CD4-positive, alpha-beta T cell treated with Interferon gamma for 1 hour (primary cell): ENCODE results near the gene TSPAN18.

Experiments used
- DNase-seq: peaks from one replicate; pipeline ENCODE4 v3.0.0-alpha.2; 2020

The TSPAN18 gene

DNA sequence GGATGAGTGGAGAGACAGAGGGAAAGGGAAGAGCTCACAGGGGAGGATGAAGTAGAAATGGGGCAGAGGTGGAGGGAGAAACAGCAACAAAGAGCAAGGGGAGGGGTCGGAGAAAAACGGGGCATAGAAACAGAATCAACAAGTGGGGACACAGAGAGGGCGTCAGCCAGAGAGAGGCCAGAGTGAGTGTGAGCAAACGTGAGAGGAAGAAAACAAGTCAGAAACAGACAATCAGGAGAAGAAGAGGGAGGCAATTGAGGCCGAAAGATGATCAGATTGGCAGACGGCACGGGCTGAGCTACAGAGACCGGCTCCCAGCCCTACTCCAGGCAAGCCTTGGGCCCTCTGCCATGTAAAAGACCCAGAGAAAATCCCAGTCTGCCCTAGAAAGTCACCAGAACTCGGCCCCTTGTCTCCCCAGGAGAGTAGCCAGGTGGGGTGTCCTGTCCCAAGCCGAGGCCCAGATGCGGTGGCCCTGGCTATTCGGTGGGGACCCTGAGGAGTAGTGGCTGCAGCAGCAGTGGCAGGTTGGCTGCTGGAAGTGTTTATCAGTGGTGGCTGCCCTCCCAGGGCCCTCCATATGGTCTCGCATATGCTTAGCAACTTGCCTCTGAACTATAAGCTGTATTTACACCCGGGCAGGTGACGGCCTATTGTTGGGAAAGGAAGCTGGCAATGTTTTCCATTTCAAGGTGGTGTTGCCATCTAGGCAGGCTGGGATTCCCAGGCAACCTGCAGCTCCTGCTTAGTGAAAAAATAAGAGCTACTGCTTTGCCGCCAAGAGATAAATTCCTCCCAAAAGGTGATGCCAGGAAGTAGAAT lies 14.8 kb upstream of the TSPAN18 start:
- DNase-seq = no peak

DNA sequence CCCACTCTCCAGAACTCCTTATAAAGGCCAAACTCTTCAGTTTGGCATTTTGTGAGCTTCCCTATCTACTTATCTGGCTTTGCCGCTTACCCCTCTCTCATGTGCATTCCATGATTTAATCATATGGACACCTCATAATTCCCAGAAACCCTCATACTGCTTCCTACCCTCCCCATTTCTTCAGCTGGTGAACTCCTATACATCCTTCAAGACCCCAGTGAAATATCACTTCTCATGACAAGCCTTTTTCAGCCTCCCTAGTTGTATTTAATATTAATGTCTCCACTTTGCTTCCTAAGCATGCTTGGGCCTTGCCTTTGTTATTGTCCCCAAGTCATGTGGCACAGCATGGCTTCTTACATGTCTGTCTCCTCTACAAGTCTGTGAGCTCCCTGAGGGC lies 13.7 kb upstream of the TSPAN18 start:
- no peak for DNase-seq

DNA sequence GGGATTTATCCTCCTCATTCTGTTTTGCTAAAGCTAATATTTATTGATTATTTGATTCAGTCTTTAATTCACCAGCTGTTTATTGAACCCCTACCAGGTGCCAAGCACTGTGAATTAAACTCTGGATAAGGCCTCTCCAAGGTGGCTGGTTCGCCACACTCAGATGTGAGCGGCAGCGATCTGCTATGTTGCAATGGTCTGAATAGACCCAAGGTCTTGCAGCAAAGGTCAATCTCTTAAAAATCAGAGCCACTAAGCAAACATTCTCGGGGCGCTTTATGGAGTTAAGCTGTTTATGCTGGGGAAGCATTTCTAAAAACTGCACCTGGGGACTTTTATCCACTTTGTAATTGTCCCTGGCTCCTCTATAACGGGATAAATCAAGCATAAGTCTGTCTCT lies 10.5 kb upstream of the TSPAN18 start:
- no peak for DNase-seq

DNA sequence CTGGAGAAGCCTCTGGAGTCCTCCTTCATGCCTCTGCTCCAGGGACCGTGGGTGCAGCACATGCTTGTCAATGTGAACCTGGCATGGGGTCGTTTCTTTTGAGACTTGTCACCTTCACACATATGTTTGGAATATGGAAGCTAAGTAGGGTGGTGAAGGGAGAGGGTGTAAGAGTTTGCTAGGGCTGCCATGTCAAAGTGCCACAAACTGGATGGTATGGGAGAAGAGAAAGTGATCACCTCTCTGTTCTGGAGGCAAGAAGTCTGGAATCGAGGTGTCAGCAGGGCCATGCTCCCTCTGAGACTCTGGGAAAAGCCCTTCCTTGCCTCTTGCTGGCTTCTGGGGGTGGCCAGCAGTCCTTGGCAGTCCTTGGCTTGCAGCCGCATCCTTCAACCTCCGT lies 8.7 kb upstream of the TSPAN18 start:
- DNase-seq = no peak

DNA sequence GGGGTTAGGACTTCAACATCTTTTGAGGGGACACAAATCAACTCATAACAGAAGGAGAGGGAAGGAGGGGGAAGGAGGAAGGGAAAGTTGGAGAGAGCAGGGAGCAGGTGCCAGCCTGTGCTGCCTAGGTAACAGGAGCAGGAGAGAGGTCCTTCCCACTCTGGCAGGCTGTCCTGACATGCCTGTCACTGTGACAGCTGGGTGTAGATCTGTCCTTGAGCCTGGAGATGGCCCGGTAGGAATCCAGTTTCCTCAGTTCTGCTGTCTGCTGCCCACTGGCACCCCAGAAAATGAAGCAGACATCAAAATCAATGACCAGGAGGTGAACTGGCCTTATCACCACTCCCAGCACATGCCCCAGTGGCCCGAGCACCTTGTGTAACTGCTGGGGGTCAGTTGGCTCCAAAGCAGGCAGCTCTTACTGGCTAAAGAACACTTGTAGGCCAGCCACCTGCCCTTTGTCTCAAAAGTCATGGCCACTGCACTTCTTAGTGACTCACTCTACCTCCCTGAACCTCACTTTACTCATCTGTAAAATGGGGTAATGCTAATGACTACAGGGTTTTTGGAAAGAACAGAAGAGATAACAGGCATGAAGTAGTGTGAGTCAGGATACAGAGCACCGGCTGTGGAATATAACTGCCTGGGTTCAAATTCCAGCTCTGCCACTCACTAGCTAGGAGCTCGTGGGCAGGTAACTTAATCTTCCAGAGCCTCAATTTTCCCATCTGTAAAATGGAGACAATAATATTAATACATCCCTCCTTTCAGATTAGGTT lies 8.0 kb upstream of the TSPAN18 start:
- no peak for DNase-seq

DNA sequence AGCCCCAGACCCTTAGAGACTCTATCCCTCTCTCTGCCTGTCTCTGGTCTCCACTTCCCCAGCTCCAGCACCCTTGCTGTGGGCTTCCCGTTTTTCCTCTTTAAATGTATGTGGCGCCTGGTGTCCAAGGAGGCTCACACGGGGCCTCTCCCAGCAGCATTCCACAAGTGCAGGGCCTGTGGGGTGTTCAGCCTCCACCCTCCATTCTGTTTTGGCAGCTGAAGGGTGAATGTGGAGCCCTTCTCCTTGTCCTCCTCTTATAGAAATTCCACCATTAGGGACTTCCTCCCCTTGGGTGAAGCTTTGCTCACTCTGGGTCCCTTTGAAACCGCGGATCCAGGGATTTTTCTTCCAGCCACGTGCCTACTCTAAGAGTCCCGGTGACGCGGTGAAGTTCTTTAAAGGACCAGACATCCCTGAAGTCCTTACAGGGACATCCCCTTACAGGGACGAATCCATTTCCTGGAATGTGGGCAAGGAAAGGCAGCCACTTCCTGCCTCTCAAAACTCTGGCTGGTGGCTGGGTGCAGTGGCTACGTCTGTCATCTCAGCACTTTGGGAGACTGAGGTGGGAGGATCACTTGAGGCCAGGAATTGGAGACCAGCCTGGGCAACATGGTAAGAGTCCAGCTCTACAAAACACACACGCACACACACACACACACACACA lies 1.6 kb upstream of the TSPAN18 start:
- no peak for DNase-seq

DNA sequence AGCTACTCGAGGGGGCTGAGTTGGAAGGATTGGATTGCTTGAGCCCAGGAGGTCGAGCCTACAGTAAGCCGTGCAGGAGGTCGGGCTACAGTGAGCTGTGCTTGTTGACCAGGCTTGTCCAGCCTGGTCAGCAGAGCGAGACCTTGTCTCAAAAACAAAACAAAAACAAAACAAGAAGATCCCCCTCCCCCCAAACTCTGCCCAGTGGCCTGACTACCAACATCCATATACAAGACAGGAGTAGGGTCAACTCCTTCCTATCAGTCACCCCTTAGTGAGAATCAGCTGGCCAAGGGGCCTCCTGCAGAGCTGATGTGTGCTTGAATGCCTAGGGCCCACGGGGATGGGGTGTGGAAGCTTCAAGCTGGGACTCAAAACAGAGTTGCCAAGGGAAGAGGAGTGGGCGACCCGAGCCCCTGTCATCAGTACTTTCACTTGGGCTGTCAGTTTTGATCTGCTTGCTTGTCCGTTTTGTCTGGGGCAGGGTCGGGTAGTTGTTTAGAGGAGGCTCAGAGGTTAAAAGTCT lies 942 bp upstream of the TSPAN18 start:
- DNase-seq = no peak

DNA sequence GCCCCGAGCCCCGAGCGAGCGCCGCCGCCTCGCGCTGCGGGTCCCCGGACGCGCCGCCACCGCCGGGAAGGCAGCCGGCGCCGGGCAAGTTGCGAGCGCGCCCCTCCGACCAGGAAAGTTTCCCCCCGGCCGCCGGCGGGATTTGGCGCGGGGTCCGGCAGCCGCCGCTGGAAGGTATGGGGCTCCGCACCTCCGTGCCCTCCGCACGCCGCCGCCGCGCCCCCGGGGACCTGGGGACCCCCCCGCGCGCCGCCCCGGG lies 281 bp downstream of the TSPAN18 start:
- DNase-seq = no peak

DNA sequence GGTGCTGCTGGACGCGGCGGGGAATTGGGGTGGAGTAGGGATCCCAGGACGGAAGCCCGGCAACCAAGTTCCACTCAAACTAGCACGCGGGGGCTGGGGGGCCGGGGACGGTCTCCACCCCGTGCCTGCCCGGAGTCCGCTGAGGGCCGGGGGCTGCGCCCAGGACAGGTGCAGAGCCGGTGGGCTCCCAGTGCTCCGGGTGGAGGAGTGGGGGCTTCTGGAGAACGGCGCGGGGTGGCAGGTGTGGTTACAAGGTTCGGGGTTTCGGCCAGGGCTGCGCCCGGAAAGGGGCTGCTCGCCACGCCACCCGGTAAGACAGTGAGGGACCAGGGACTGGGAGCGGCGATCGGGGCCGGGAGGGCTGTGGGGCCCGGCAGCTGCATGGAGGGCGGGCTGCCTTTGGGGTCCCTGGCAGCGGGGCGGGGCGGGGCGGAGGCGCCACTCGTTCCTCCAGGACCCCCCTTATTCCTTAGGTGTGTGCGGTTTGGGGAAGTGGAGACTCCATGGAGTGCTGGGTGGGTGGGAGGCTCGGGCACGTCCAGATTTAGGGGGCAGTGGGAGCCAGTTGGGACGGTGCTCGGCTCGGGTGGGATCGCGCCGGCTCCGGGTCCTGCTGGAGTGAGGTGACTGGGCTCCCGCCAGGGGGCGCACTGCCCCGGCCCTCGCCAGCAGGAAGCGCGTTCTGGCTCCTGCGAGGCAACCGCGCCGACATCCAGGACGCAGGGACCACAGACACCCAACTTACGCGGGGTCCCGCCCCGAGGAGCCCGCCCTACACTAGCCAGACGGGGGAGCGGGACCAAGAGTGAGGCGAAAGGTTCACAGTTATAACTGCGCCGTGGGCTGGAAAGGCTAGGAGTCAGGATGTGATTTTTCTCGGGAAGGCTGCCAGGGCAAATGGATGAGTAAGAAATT lies 868 bp downstream of the TSPAN18 start:
- DNase-seq = peak; percentile 76

DNA sequence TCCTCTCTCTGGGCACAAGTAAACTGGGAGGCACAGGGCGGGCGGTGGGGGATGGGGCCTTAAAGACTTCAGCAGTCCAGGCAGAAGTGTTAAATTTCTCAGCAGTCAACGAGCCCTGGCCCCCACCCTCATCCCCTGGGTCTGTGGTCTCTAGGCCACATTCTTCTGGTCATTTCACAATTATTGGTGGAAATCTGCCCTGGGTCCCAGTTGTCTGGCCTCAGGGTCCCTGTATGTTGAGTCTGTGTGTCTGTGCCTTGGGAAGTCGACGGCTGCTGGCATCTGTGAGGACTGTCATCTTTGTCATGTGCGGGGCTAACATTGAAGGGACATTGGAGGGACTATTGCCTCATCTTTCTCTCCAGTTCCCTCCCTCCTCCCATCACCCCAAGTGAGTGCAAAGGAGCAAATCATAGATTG lies 1.7 kb downstream of the TSPAN18 start:
- DNase-seq = no peak

DNA sequence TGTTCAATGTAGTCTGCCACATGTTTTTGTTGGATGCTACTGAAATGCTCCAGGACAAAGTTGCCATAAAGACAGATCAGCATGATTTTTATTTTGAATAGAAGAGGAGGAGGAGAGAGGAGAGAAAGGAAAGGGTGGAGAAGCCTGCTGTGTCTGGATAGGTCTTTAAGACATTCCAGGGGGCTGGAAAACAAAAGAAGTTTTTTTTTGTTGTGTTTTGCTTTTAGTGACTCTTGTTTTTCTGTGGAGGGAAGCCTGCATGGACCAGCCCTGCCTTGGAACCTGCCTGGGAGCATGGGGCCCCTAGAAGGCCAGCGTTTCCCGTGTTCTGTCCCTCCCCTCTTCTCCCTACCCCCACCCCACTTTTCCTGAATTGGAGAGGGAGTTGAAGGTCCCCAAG lies 2.3 kb downstream of the TSPAN18 start:
- no peak for DNase-seq

DNA sequence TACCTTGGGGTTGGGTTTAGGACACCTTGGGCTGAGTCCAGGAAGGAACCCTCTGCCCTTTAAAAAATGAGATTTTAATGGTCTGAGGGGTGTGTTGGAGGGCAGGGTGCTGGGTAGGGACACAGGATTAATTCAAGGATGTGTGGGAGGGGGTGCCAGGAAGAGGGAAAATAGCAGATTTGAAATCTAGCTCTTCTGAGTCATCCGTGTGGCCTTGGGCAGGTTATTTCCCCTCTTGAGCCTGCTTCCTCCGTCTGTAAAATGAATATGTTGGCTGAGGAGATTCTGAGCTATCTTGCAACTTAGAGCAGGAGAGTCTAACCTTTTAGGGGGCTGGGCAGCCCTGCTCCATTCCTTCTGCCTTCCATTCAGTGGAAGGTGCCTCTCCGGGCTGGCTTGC lies 3.0 kb downstream of the TSPAN18 start:
- DNase-seq = no peak

DNA sequence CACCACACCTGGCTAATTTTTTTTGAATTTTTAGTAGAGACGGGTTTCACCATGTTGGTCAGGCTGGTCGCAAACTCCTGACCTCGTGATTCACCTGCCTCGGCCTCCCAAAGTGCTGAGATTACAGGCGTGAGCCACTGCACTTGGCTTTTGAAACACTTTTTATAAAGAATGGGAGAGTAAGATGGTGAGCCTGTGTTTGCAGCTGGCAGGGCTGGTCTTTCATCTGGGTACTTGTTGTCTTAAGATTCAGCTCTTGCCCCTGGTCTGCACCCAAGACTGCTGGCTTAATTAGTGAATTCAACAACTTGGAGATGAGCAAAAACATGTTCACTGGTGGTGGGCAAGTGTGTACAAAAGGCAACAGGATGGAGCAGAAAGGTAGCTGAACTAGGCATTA lies 4.0 kb downstream of the TSPAN18 start:
- no peak for DNase-seq

DNA sequence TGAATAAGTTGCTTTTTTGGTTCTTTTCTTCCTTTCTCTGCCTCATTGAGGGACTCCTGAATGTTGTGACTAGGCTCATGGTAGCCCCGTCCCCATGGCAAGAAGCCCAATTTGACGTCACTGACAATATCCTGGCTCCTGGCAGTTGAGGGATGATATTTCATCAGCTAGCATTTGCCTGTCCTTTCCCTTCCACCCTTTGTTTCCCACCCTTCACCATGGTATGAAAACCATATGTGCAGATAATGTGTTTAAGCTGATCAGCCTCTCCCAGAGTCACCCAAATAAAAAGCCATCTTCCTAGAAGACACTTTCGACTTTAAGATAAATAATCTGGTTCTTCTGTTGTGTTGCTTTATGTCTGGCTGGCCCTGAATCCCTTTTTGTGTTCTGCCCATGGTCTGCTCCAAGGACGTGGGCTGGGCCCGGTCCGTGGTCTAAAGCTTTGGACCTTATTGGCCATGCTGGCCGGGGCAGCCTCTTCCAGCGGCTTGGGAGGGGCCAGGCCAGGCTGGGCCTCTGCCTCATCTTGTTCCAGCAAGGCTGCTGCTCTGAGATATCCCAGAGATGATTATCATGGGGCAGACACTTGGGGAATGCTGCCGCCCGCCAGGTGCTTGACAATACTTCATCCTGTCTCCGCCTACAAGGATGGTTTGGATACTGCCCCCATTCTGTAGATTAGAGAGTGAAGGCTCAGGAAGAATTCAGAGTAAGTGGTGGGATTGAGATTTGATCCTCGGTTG lies 5.1 kb downstream of the TSPAN18 start:
- DNase-seq = no peak

DNA sequence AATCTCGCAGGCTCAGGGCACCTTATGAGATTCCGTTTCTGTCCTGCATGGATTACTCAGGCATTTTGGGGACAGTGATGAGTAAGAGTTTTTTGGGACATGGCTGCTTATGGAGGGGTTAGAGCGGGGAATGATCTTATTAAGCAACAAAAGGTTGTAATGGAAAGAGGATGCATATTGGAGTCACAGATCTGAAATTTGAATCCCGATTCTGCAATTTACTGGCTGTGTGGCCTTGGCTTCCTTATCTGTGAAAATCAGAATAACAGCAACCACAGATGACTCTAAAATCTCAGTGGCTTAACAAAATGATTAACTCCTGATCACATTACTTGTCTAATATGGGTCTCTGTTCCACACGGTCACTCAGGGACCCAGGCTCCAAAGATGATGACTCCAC lies 5.8 kb downstream of the TSPAN18 start:
- DNase-seq = no peak

DNA sequence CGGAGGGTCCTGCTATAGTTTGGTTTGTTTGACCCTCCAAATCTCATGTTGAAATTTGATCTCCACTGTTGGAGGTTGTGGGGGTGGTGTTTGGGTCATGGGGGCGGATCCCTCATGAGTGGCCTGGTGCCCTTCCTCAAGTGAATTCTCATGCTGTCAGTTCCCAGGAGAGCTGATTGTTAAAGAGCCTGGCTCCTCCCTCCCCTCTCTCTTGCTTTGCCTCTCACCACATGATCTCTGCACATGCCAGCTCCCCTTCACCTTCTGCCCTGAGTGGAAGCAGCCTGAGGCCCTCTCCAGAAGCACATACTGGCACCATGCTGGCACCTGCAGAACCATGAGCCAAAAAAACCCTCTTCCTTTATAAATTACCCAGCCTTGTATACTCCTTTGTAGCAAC lies 7.1 kb downstream of the TSPAN18 start:
- no peak for DNase-seq

DNA sequence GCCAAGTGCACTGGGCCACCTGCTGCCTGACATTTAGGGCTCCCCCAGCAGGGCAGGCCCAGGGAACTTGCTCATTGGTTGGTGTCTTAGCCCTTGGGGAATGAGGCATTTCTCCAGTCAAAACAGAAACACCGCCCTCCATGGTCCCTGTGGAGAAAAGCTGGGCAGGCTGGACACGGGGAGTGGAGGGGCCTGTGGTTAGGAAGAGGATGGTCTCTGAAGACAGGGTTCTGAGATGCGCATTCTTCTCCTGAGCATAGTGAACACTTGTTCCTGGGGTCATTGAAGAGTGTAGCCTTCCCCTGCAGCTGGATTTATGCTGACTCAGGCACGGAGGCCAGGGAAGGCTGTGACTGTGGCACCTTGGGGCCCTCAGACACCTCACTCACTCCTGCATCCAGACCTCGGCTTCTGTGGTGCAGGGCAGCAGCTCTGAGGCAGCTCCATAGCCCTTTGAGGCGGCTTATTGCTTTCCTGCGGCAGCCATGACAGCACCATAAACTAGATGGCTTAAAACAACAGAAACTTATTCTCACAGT lies 8.2 kb downstream of the TSPAN18 start:
- no peak for DNase-seq

DNA sequence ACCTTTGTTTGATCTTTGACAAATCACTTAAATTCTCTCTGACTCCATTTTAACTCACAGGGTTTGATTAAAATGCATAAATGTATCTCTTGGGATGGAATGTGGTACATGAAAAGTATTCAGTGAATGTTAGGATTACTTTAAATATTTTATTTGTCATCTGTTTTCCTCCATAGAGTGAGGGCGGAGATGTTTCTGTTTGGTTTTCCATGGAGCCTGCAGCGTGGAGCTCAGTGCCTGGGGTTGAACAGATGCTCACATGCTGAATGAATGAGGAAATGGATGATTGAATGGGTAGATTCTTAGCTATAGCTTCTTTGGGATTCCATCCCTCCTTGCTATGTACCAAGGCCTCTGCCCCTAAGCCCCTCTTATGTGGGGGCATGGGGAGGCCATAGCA lies 10.0 kb downstream of the TSPAN18 start:
- no peak for DNase-seq

DNA sequence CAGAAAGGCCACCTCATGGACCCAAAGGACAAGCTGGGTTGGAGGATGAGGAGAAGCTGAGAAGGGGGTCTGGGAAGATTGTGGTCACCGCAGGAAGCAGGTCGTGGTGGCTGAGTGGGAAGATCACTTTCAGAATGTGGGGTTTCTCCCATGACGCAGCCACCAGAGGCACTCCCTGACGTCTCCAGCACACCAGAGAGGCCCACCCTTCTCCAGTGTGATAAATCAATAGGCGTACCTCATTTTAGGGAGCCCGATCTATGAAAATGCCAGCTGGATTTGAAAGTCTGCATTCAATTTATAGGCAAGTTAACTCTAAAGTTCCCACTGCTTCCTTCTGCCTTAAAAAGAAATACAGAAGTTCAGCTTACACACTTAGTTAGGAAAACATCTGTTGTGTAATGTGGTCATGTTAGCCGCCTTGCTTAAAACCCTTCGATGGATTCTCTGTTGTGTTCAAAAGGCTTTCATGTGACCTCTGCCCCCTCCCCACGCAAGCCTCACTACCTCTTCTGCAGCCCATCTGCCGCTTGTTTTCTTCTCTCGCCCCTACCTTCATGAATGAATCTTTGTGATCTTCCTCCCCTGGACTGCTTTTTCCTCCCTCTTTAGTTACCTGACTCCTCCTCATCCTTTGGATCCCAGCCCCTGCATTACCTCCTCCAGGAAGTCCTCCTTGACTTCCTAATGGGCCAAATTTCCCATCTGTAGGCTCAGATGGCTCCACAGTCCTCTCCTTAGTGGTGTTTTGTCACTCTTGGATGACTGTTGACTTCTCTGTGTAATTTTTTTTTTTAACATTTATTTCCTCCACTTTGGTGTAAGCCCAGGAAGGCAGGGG lies 10.7 kb downstream of the TSPAN18 start:
- DNase-seq = no peak

DNA sequence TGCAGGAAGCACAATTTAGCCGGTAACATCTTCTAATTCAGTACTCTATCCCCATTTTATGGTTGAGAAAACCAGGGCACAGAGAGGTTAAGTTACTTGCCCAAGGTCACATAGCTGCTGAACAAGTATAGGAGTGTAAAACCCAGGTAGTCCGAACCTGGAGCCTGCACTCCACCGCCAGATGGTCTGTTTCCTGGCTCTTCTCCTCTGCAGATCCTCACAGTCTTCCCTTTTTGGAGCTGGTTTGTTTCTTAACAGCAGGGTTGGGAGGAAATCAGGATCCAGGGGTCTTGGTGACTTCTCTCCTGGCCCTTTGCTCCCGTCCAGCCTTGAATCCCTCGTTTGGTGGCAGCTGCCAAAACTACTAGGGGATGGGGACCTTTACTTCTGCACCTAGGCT lies 12.0 kb downstream of the TSPAN18 start:
- no peak for DNase-seq

DNA sequence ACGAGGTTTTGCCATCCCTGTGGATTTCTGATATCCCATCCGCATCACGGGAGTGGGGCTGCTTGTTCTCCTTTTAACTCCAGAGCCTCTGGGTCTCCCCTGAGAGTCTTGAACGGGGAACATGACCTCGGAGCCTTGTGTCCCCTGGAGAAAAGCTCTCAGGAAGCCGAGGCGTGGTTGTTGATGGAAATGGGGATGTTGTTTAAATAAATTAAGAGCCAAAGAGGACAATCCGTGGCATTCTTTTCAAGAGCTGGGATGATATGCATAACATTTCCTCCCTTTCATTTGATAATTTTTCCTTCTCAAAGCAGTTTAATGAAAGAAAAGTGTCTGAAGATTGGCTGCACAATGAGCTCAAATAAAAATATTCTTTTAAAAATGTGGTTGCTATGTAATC lies 14.2 kb downstream of the TSPAN18 start:
- no peak for DNase-seq
